GM12878 (cell line): ENCODE data around the gene ATXN3. TPM values are rescaled to one million over a fixed set of nuclear protein-coding genes. Genes with fewer than 3 reads are reported as not detected.
A peak's percentile ranks its signal among the peaks of the same experiment; 100 is the strongest.
"Not testable (repeated sequence)": the region's sequence is repeated elsewhere in the genome, so short reads cannot be mapped to it uniquely, and the experiment has no call there.

ENCODE experiments used
- ATAC-seq: fragments of 200-7000 bp; cut with Tn5 transposase; 3 replicates; pipeline ENCODE4 v1.9.1; 2020; ENCODE audit warnings: mild to moderate bottlenecking, moderate library complexity
- BruUV-seq: library from RNA; stranded (reverse); fragments of 400-500 nt; replicated peaks from 2 replicates; lab custom pipeline; 2021; lab: Mats Ljungman, UMichigan
- CTCF ChIA-PET: fragments of 300-600 bp; sonication (Branson Sonifier 250); formaldehyde crosslinking; extraction: SDS; loops from one replicate; lab custom pipeline; 2021; ENCODE audit warnings: inconsistent platforms; lab: Yijun Ruan, JAX
- POLR2A ChIA-PET: fragments of 350-600 bp; formaldehyde crosslinking; extraction: SDS; loops from one replicate; lab custom pipeline; 2021; ENCODE audit warnings: inconsistent platforms; lab: Charles Lee
- RAD21 ChIA-PET: fragments of 300-600 bp; sonication (Branson Sonifier 250); formaldehyde crosslinking; loops from one replicate; lab custom pipeline; 2023; ENCODE audit warnings: antibody characterized with exemption; ENCODE audit not compliant: unreplicated experiment; lab: Charles Lee
- SMC1A ChIA-PET: fragments of 300-600 bp; sonication (Branson Sonifier 250); formaldehyde crosslinking; loops from one replicate; lab custom pipeline; 2023; ENCODE audit not compliant: unreplicated experiment, uncharacterized antibody; lab: Charles Lee
- DNase-seq: peaks from one replicate; pipeline ENCODE4 v3.0.0-alpha.2; 2011; ENCODE audit warnings: low read depth, low spot score
- FAIRE-seq: peaks from 3 replicates; lab custom pipeline; 2011; peaks lifted over from hg19 to GRCh38; lab: Jason Lieb, UNC
- H2AFZ ChIP-seq: 2 replicates; pipeline ENCODE4 v1.6.0; 2011; ENCODE audit warnings: low read depth, low read length, control low read depth; ENCODE audit not compliant: control insufficient read depth
- H3K27ac ChIP-seq: 2 replicates; pipeline ENCODE4 v1.5.1; 2011; ENCODE audit warnings: control low read depth; ENCODE audit not compliant: control insufficient read depth, insufficient read depth
- H3K27me3 ChIP-seq, 2 experiments: replicated peaks in 1 of 2; 2 replicates each; pipeline versions ENCODE4 v1.6.0 to v1.6.1; 2011; ENCODE audit warnings: low read length in 1 of 2; ENCODE audit not compliant: control insufficient read depth in 2 of 2, insufficient read depth in 2 of 2
- H3K36me3 ChIP-seq, 2 experiments: 2 replicates each; pipeline ENCODE4 v1.5.1; 2011; ENCODE audit warnings: low read length in 1 of 2; ENCODE audit not compliant: control insufficient read depth in 2 of 2, insufficient read depth in 2 of 2
- H3K4me1 ChIP-seq: 2 replicates; pipeline ENCODE4 v1.6.1; 2011; ENCODE audit warnings: mild to moderate bottlenecking, low read length, moderate library complexity, mixed read lengths; ENCODE audit not compliant: control insufficient read depth, insufficient read depth
- H3K4me2 ChIP-seq: 2 replicates; pipeline ENCODE4 v1.6.0; 2011; ENCODE audit warnings: control low read depth; ENCODE audit not compliant: control insufficient read depth, insufficient read depth
- H3K4me3 ChIP-seq: fragments of 200-600 bp; sonication (generic); 2 replicates; pipeline ENCODE4 v1.5.1; 2016
- H3K79me2 ChIP-seq: 2 replicates; pipeline ENCODE4 v1.6.0; 2011; ENCODE audit warnings: low read length; ENCODE audit not compliant: control insufficient read depth, insufficient read depth
- H3K9ac ChIP-seq: 2 replicates; pipeline ENCODE4 v1.8.0; 2011; ENCODE audit warnings: low read length, control low read depth, mixed read lengths; ENCODE audit not compliant: control insufficient read depth, insufficient read depth
- H3K9me3 ChIP-seq: replicated peaks from 3 replicates; pipeline ENCODE4 v1.5.1; 2011; ENCODE audit warnings: mild to moderate bottlenecking, low read length; ENCODE audit not compliant: control insufficient read depth, insufficient read depth
- H4K20me1 ChIP-seq: 2 replicates; pipeline ENCODE4 v1.6.0; 2011; ENCODE audit not compliant: control insufficient read depth, insufficient read depth
- CBX5 ChIP-seq: sonication (generic); IDR thresholded peaks from 2 replicates; pipeline ENCODE4 v1.6.1; 2016; ENCODE audit warnings: low read depth, moderate library complexity, mild to moderate bottlenecking, inconsistent platforms
- WGBS: methylation state at CpG from one replicate; pipeline ENCODE4 v1.1.6; 2016; ENCODE audit warnings: low lambda C conversion rate; ENCODE audit not compliant: insufficient replicate concordance, insufficient coverage; ENCODE audit errors: missing lambda C conversion rate; 5-methylcytosine and 5-hydroxymethylcytosine counted together
- in situ Hi-C: fragments of 300-500 bp; cut with MboI; formaldehyde crosslinking; loops from 9 replicates; pipeline ENCODE4 v1.14.3; 2018; ENCODE audit warnings: mixed read lengths
- intact Hi-C: fragments of 100-400 bp; cut with micrococcal nuclease; formaldehyde crosslinking; loops from one replicate; pipeline ENCODE4 v1.14.2; 2022; ENCODE audit not compliant: unreplicated experiment
- polyA plus RNA-seq, 11 experiments: library from polyadenylated mRNA; depleted of rRNA in 4 of 11; unstranded in 6 of 11; stranded (reverse) in 5 of 11; fragments of >200 nt; fragmentation: Nextera tagmentation in 4 of 11; fragmentation: Illumina TruSeq in 1 of 11; extraction: Ambion mirVana in 4 of 11; extraction: Trizol in 1 of 11; gene quantifications; 1 replicate in 1 of 11; 2 replicates in 10 of 11; pipeline versions ENCODE4 v1.2.1 to v1.2.3, GENCODE V29; 2011 to 2016; ENCODE audit warnings: inconsistent platforms in 2 of 11, missing spikeins in 2 of 11, low read depth in 1 of 11
- total RNA-seq, 4 experiments: library from RNA; depleted of rRNA in 3 of 4; stranded (reverse); fragments of >200 nt in 3 of 4; fragmentation: Illumina TruSeq in 1 of 4; extraction: Trizol in 1 of 4; gene quantifications; 2 replicates each; pipeline versions ENCODE4 v1.2.1 to v1.2.3, GENCODE V29; 2013 to 2021

Gene ATXN3
- total and polyA plus RNA-seq, 10 of the 15 experiments (the other 5 are each of a cell fraction or from before 2014, with no cell fraction given), result 15.1 to 27.3 (median 19.2) TPM

GRCh38 chr14:92045904-92046303 is 60.5 kb downstream of the ATXN3 start:
- peak; percentile 67; the same call in 1 of the 2 replicates for TF ChIP-seq CBX5
- TF ChIP-seq, all 136 proteins: peak for 1; not testable (repeated sequence) for 135
- H3K36me3 ChIP-seq, H3K4me3 ChIP-seq, ATAC-seq, H3K79me2 ChIP-seq, in situ Hi-C loops, H3K27ac ChIP-seq, POLR2A ChIA-PET, SMC1A ChIA-PET, RAD21 ChIA-PET, H3K9me3 ChIP-seq, H3K9ac ChIP-seq, BruUV-seq, H4K20me1 ChIP-seq, H2AFZ ChIP-seq, DNase-seq, intact Hi-C loops, H3K27me3 ChIP-seq, H3K4me2 ChIP-seq, H3K4me1 ChIP-seq, FAIRE-seq: not testable (repeated sequence)
- CTCF ChIA-PET, result interaction anchor here (0.7 to 0.8 kb wide), 2 partner anchors 16 to 63 kb away, joined by 3 read pairs; no protein-coding TSS in a partner anchor
- 94% methylated on average over 7 of the region's 7 CpGs for WGBS

GRCh38 chr14:92041766-92042165 is 64.6 kb downstream of the ATXN3 start:
- H3K9me3 ChIP-seq, H3K36me3 ChIP-seq, H3K27me3 ChIP-seq, FAIRE-seq, DNase-seq, H3K4me1 ChIP-seq, H3K27ac ChIP-seq, H2AFZ ChIP-seq, BruUV-seq, in situ Hi-C loops, H3K4me2 ChIP-seq, H4K20me1 ChIP-seq, ATAC-seq, H3K9ac ChIP-seq, H3K4me3 ChIP-seq, SMC1A ChIA-PET, POLR2A ChIA-PET, RAD21 ChIA-PET: not testable (repeated sequence)
- intact Hi-C loops, result loop anchor here (5.0 kb wide), 2 partner anchors 66 to 529 kb away; partner anchors contain the start of genes ATXN3 and PPP4R3A
- H3K79me2 ChIP-seq, result peaks cover 41% of the 10 kb centered on the region
- WGBS, result 100% methylated on average over 1 of the region's 2 CpGs
- CTCF ChIA-PET, result interaction anchor here (2.2 kb wide), 1 partner anchor 65 kb away, joined by 12 read pairs; the partner anchor contains the start of gene ATXN3
